ENCODE measurements around the gene FBXO28. TPM values are rescaled to one million over a fixed set of nuclear protein-coding genes. Genes with fewer than 3 reads are reported as not detected.
"Not testable (repeated sequence)": the region's sequence is repeated elsewhere in the genome, so short reads cannot be mapped to it uniquely, and the experiment has no call there.

The FBXO28 gene
- total RNA-seq, 4 donors from 2014 or later = 25.2 to 34.3 (median 31.5) TPM

GRCh38 chr1:224203243-224204016, 89.5 kb downstream of the FBXO28 start:
- Histone ChIP-seq H3K27ac (peak overlapping the region in 2 of 4 donors; percentile 1 to 36), H3K4me1 (peaks cover 13 to 49% (median 27%) of the 10 kb centered on the region in 3 donors), H3K36me3 (no peaks in the 10 kb centered on the region), H3K27me3 (no peaks in the 10 kb centered on the region), H3K9me3 (no peaks in the 10 kb centered on the region), H3K4me3 (no peak overlapping the region)
- intact Hi-C loops (cut with DNase I) = no loop called here
- 59 to 60% methylated on average over 7 to 8 of the region's 8 CpGs for WGBS, 2 donors
- no peak for DNase-seq
- no peak for TF ChIP-seq CTCF (IDR thresholded peaks at IDR 0.05)
- no peak for TF ChIP-seq POLR2A (IDR thresholded peaks at IDR 0.05)

GRCh38 chr1:224205438-224205840, 91.5 kb downstream of the FBXO28 start:
- Histone ChIP-seq H3K27me3 (no peaks in the 10 kb centered on the region), H3K36me3 (no peaks in the 10 kb centered on the region), H3K9me3 (no peaks in the 10 kb centered on the region), H3K4me1 (peaks cover 13 to 36% (median 21%) of the 10 kb centered on the region in 3 donors), H3K4me3 (peak overlapping the region in 1 of 4 donors; percentile 26), H3K27ac (peak overlapping the region; percentile 14 to 73 (median 37))
- intact Hi-C loops (cut with DNase I) = no loop called here
- WGBS, 2 donors = 28 to 50% methylated on average over 2 to 4 of the region's 4 CpGs
- no peak for DNase-seq
- no peak for TF ChIP-seq POLR2A (IDR thresholded peaks at IDR 0.05)
- no peak for TF ChIP-seq CTCF (IDR thresholded peaks at IDR 0.05)

GRCh38 chr1:224205931-224206538, 92.1 kb downstream of the FBXO28 start:
- peak overlapping the region in 2 of 4 donors; percentile 14 to 55 for H3K27ac ChIP-seq
- H3K9me3 ChIP-seq; H3K4me3 ChIP-seq; intact Hi-C loops (cut with DNase I); H3K36me3 ChIP-seq; DNase-seq; H3K27me3 ChIP-seq: not testable (repeated sequence)
- 80 to 84% methylated on average over 9 to 10 of the region's 10 CpGs for WGBS, 2 donors
- H3K4me1 ChIP-seq = peaks cover 13 to 37% (median 21%) of the 10 kb centered on the region in 3 donors

- H3K36me3 ChIP-seq = no peaks in the 10 kb centered on the region
- H3K4me1 ChIP-seq = peaks cover 5 to 38% (median 8%) of the 10 kb centered on the region in 3 donors
- H3K27me3 ChIP-seq = no peaks in the 10 kb centered on the region
- no peak overlapping the region for H3K4me3 ChIP-seq
- intact Hi-C loops (cut with DNase I) = no loop called here
- WGBS, 2 donors = 36 to 51% methylated on average over 4 of the region's 4 CpGs
- TF ChIP-seq CTCF (IDR thresholded peaks at IDR 0.05) (no peak), POLR2A (IDR thresholded peaks at IDR 0.05) (no peak)
- H3K9me3 ChIP-seq = no peaks in the 10 kb centered on the region
- H3K27ac ChIP-seq = no peak overlapping the region
- no peak for DNase-seq
Measured at GRCh38 chr1:224211206-224211962, 97.5 kb downstream of the FBXO28 start.

Small RNAs within 50 kb of the gene (small RNA-seq; reads per million reads assigned to genes)
- gene AC092809.3 (0 to 0.74 (median 0) reads per million in 4 donors), gene RF00139 (0 to 0.41 (median 0.12) reads per million in 4 donors), gene RN7SKP49 (0 reads per million in 4 donors)

Other genes with a start within 250 kb of the FBXO28 start
- gene DEGS1, start 69.1 kb downstream of the FBXO28 start, total RNA-seq = 10 to 100 TPM; 50.2 to 93.3 (median 67.8) TPM
- gene NVL, start 216.1 kb downstream of the FBXO28 start, total RNA-seq = 10 to 100 TPM; 10.5 to 27.7 (median 22.0) TPM
- 10 to 100 TPM; 19.1 to 51.7 (median 34.0) TPM for gene CNIH4, start 242.8 kb downstream of the FBXO28 start, total RNA-seq

Data from esophagus squamous epithelium (tissue), 5 donors.